CD4-positive, alpha-beta T cell treated with Interleukin-10 for 1 hour (primary cell): ENCODE results near the gene L1TD1.
"Not testable (repeated sequence)": the region's sequence is repeated elsewhere in the genome, so short reads cannot be mapped to it uniquely, and the experiment has no call there.

Experiments used
- DNase-seq: peaks from one replicate; pipeline ENCODE4 v3.0.0-alpha.2; 2020

L1TD1 gene

GRCh38 chr1:62239652-62240403 lies 45.2 kb downstream of the L1TD1 start:
- not testable (repeated sequence) for DNase-seq

GRCh38 chr1:62240651-62241370 lies 46.2 kb downstream of the L1TD1 start:
- no peak for DNase-seq

- DNase-seq = no peak
Observed at GRCh38 chr1:62241371-62242131, 46.9 kb downstream of the L1TD1 start.

- DNase-seq = not testable (repeated sequence)
Observed at GRCh38 chr1:62244380-62244779, 49.7 kb downstream of the L1TD1 start.

- no peak for DNase-seq
Observed at GRCh38 chr1:62245201-62245600, 50.6 kb downstream of the L1TD1 start.

- DNase-seq = no peak
Observed at GRCh38 chr1:62247391-62248168, 52.9 kb downstream of the L1TD1 start.

- no peak for DNase-seq
Observed at GRCh38 chr1:62250126-62250726, 55.6 kb downstream of the L1TD1 start.

GRCh38 chr1:62259551-62259950 lies 64.9 kb downstream of the L1TD1 start:
- DNase-seq = no peak

- no peak for DNase-seq
Observed at GRCh38 chr1:62260688-62261087, 66.0 kb downstream of the L1TD1 start.
